SK-N-SH (cell line): ENCODE results near the gene TRANK1. TPM values are rescaled to one million over a fixed set of nuclear protein-coding genes. Genes with fewer than 3 reads are reported as not detected.

Experiments used
- CTCF ChIA-PET: fragments of 300-600, 350-600 bp; formaldehyde crosslinking; extraction: SDS; loops from one replicate; lab custom pipeline; 2021; lab: Yijun Ruan, JAX
- POLR2A ChIA-PET: fragments of 350-600 bp; sonication (Branson Sonifier 250); formaldehyde crosslinking; extraction: SDS; loops from one replicate; lab custom pipeline; 2020; ENCODE audit warnings: antibody characterized with exemption, inconsistent platforms; lab: Yijun Ruan, JAX
- DNase-seq: peaks from one replicate; pipeline ENCODE4 v3.0.0; 2012
- H2AFZ ChIP-seq: fragments of 200-600 bp; sonication (generic); 2 replicates; pipeline ENCODE4 v1.8.1; 2016; ENCODE audit warnings: antibody characterized with exemption, mild to moderate bottlenecking, low read depth
- H3F3A ChIP-seq: fragments of 200-600 bp; sonication (generic); replicated peaks from 2 replicates; pipeline ENCODE3; 2016; ENCODE audit warnings: antibody characterized with exemption, mild to moderate bottlenecking; ENCODE audit not compliant: insufficient read depth
- H3K27ac ChIP-seq, 2 experiments: fragments of 200-500 bp in 1 of 2; fragments of 200-600 bp in 1 of 2; sonication (Bioruptor generic) in 1 of 2; sonication (generic), shearing (Covaris generic) in 1 of 2; 2 replicates each; pipeline versions ENCODE4 v1.5.1 to v1.6.1; 2014 to 2016; ENCODE audit warnings: low read depth in 2 of 2, inconsistent platforms in 1 of 2, low read length in 1 of 2, mild to moderate bottlenecking in 1 of 2, mixed read lengths in 1 of 2
- H3K27me3 ChIP-seq: fragments of 200-600 bp; sonication (generic), shearing (Covaris generic); 2 replicates; pipeline ENCODE4 v1.6.1; 2016; ENCODE audit warnings: mixed run types; ENCODE audit not compliant: insufficient read depth
- H3K36me3 ChIP-seq, 2 experiments: fragments of 200-500 bp in 1 of 2; fragments of 200-600 bp in 1 of 2; sonication (Bioruptor generic) in 1 of 2; sonication (generic) in 1 of 2; replicated peaks in 1 of 2; 2 replicates each; pipeline versions ENCODE3 to v1.5.1; 2014 to 2016; ENCODE audit warnings: low read length in 1 of 2, mild to moderate bottlenecking in 1 of 2; ENCODE audit not compliant: insufficient read depth in 2 of 2, control insufficient read depth in 1 of 2
- H3K4me1 ChIP-seq, 2 experiments: fragments of 200-500 bp in 1 of 2; fragments of 200-600 bp in 1 of 2; sonication (Bioruptor generic) in 1 of 2; sonication (generic), shearing (Covaris generic) in 1 of 2; 2 replicates each; pipeline versions ENCODE4 v1.5.1 to v1.6.1; 2014 to 2016; ENCODE audit warnings: low read depth in 1 of 2, low read length in 1 of 2, mixed run types in 1 of 2; ENCODE audit not compliant: insufficient read depth in 2 of 2, control insufficient read depth in 1 of 2
- H3K4me2 ChIP-seq: fragments of 200-600 bp; sonication (generic), shearing (Covaris generic); 2 replicates; pipeline ENCODE4 v1.6.1; 2017; ENCODE audit warnings: mixed run types
- H3K4me3 ChIP-seq, 2 experiments: fragments of 200-500 bp in 1 of 2; fragments of 200-600 bp in 1 of 2; sonication (Bioruptor generic) in 1 of 2; sonication (generic), shearing (Covaris generic) in 1 of 2; 2 replicates each; pipeline versions ENCODE4 v1.5.1 to v1.8.1; 2014 to 2016; ENCODE audit warnings: low read depth in 2 of 2, inconsistent platforms in 1 of 2, low read length in 1 of 2, mild to moderate bottlenecking in 1 of 2, mixed read lengths in 1 of 2, moderate library complexity in 1 of 2
- H3K79me2 ChIP-seq: fragments of 200-600 bp; sonication (generic); 2 replicates; pipeline ENCODE4 v1.8.1; 2017; ENCODE audit warnings: mild to moderate bottlenecking; ENCODE audit not compliant: insufficient read depth
- H3K9ac ChIP-seq: fragments of 200-600 bp; sonication (generic); 2 replicates; pipeline ENCODE4 v1.6.1; 2017; ENCODE audit warnings: mixed run types
- H3K9me2 ChIP-seq: fragments of 200-600 bp; sonication (generic); 2 replicates; pipeline ENCODE4 v1.6.1; 2017; ENCODE audit warnings: mixed run types
- H3K9me3 ChIP-seq: fragments of 200-600 bp; sonication (generic); 2 replicates; pipeline ENCODE4 v1.6.1; 2017; ENCODE audit warnings: mixed run types, mild to moderate bottlenecking, moderate library complexity
- H4K20me1 ChIP-seq: fragments of 200-600 bp; sonication (generic); 2 replicates; pipeline ENCODE4 v1.6.1; 2017; ENCODE audit warnings: mild to moderate bottlenecking, mixed run types; ENCODE audit not compliant: insufficient read depth
- MXI1 ChIP-seq: IDR thresholded peaks from 2 replicates; pipeline ENCODE4 v1.6.1; 2012; ENCODE audit warnings: mild to moderate bottlenecking, low read depth, low read length, improper control_type of control experiment
- TEAD4 ChIP-seq: IDR thresholded peaks from 2 replicates; pipeline ENCODE4 v1.4.0; 2012; ENCODE audit warnings: mild to moderate bottlenecking, borderline replicate concordance; ENCODE audit not compliant: insufficient read depth
- WGBS: methylation state at CpG from one replicate; pipeline ENCODE4 v1.1.6; 2017; ENCODE audit warnings: low lambda C conversion rate; 5-methylcytosine and 5-hydroxymethylcytosine counted together
- polyA plus RNA-seq, 3 experiments: library from polyadenylated mRNA; depleted of rRNA; stranded (reverse); fragments of >200 nt; gene quantifications; 2 replicates each; pipeline ENCODE4 v1.2.3, GENCODE V29; 2012
- small RNA-seq, 7 experiments: library from RNA; depleted of rRNA; stranded (forward); fragments of <200 nt; gene quantifications; one replicate each; pipeline ENCODE3, GENCODE V24; 2012
- TF ChIP-seq, protein P1 (sequence below): IDR thresholded peaks from 2 replicates; pipeline ENCODE4; 2012
- TF ChIP-seq, protein P2 (sequence below): fragments of 150-350 bp; IDR thresholded peaks from 2 replicates; pipeline ENCODE4 v1.6.1; 2017; ENCODE audit warnings: antibody characterized with exemption, low read length, low read depth, borderline replicate concordance

The TRANK1 gene
- polyA plus RNA-seq, 1 of the 3 experiments (the other 2 are of a cell fraction), result 0.16 TPM

DNA sequence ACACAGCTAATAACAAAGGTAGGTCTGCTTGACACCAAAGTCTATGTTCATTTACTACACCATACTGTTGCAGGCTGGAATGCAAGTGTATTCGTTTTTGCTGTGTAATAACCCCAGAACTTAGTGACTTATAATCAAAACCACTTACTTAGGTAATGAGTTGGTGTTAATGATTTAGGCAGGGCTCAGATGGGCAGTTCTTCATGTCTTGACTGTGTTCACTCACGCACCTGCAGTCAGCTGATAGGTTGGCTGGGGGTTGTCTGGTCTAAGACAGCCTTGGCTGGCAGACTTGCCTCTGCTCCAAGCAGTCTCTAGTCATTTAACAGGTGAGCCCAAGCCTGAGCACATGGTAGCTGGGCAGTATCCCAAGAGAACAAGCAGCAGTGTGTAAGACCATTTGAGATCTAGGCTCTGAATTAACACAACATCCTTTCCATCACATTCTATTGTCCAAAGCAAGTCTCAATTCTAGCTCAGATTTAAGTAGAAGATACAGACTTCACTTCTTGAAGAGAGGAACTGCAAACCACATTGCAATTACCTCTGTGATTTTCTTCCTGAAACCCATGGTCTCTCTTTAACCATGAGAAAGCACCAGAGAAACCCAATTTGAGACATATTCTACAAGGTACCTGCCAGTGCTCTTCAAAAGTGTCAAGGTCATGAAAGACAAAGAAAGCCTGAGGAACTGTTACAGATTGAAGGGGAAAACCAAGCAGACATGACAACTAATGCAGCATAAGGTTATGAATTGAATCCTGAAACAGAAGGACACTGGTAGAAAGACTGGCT is 167.2 kb downstream of the TRANK1 start:
- POLR2A ChIA-PET, result no interaction called here
- WGBS, result 19% methylated on average over 2 of the region's 2 CpGs

More for the DNA sequence above, 167.2 kb downstream of the TRANK1 start:
- Histone ChIP-seq H3K4me1 (no peaks in the 10 kb centered on the region; a peak in 1 of 4 replicates), H3K27ac (no peak overlapping the region), H3F3A (no peaks in the 10 kb centered on the region), H3K9me3 (no peaks in the 10 kb centered on the region), H3K9me2 (no peaks in the 10 kb centered on the region), H3K4me2 (no peak overlapping the region)
- TF ChIP-seq, protein P1, sequence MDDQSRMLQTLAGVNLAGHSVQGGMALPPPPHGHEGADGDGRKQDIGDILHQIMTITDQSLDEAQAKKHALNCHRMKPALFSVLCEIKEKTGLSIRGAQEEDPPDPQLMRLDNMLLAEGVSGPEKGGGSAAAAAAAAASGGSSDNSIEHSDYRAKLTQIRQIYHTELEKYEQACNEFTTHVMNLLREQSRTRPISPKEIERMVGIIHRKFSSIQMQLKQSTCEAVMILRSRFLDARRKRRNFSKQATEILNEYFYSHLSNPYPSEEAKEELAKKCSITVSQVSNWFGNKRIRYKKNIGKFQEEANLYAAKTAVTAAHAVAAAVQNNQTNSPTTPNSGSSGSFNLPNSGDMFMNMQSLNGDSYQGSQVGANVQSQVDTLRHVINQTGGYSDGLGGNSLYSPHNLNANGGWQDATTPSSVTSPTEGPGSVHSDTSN, result no peak
- TF ChIP-seq MXI1 (no peak), TEAD4 (no peak)
- TF ChIP-seq, protein P2, sequence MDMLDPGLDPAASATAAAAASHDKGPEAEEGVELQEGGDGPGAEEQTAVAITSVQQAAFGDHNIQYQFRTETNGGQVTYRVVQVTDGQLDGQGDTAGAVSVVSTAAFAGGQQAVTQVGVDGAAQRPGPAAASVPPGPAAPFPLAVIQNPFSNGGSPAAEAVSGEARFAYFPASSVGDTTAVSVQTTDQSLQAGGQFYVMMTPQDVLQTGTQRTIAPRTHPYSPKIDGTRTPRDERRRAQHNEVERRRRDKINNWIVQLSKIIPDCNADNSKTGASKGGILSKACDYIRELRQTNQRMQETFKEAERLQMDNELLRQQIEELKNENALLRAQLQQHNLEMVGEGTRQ, result no peak
- TF ChIP-seq, all 33 proteins: peak for 0
- Histone ChIP-seq H3K79me2 (no peaks in the 10 kb centered on the region), H4K20me1 (no peaks in the 10 kb centered on the region), H3K4me3 (no peak overlapping the region), H2AFZ (no peak overlapping the region), H3K9ac (no peak overlapping the region), H3K27me3 (no peaks in the 10 kb centered on the region), H3K36me3 (no peaks in the 10 kb centered on the region)
- CTCF ChIA-PET, result interaction anchor here (1.6 kb wide), 1 partner anchor 15 kb away, joined by 5 read pairs; no protein-coding TSS in a partner anchor
- no peak for DNase-seq

Small RNA genes within 50 kb of the gene (small RNA-seq; reads per million reads assigned to genes)
- 0 to 4.2 (median 0) reads per million in 7 experiments for gene RNU6ATAC4P

Other genes with a start within 250 kb of the TRANK1 start
- not detected in 2 replicates for gene DCLK3, start 180.5 kb downstream of the TRANK1 start, polyA plus RNA-seq (2012; rRNA removed)
- gene EPM2AIP1, start 48.1 kb upstream of the TRANK1 start, polyA plus RNA-seq (2012; rRNA removed), result 4.7 and 6.5 TPM in 2 replicates
- gene MLH1, start 48.5 kb upstream of the TRANK1 start, polyA plus RNA-seq (2012; rRNA removed), result 24.0 and 30.2 TPM in 2 replicates
- gene LRRFIP2, start 229.5 kb upstream of the TRANK1 start, polyA plus RNA-seq (2012; rRNA removed), result 27.2 and 29.8 TPM in 2 replicates